Activated CD8-positive, alpha-beta memory T cell treated with anti-CD3 and anti-CD28 coated beads, Interleukin-2, amount 50 U/mL, for 1 hour (primary cell): ENCODE data around the gene SETBP1.

ENCODE experiments used
- DNase-seq: peaks from one replicate; pipeline ENCODE4 v3.0.0-alpha.2; 2020; ENCODE audit errors: extremely low read depth

SETBP1 gene

DNA sequence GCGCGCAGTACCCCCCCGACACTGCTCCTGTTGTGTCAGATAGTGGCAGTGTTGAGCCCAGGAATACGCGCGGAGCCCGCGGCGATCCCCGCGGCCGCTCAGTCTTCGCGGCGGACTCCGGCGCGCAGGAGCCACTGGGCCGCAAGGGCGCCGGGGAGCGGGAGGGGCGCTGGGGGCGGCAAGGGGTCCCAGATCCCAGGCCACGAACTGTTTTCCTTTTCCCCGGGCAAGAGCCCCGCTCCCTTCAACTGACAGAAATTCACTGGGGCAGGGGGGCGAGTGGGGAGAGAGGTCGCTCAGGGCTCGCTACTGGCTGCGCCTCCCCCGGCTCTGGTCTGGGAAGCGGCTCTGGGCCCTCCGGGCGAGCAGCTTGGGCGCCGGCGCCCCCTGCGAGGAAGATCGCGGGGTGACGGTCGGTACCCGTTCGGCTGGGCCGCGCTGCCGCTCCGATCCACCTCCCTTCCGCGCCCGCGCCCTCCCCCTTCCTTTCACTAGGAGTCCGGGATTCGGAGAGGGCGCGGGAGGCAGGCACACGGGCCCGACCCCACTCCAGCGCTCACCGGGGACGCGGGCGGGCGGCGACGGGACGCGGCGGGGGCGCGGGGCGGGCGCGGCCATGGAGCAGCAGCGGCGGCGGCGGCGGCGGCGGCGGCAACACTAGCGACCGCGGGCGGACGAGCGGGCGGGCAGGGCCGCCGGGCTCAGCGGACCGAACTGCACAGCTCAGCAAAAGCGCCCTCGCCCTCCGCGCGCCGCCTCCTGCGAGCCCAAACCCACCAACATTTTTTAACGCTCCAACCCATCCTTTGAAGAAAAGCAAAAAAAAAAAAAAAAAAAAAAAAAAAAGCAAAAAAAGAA is 1.4 kb upstream of the SETBP1 start:
- DNase-seq, result no peak

DNA sequence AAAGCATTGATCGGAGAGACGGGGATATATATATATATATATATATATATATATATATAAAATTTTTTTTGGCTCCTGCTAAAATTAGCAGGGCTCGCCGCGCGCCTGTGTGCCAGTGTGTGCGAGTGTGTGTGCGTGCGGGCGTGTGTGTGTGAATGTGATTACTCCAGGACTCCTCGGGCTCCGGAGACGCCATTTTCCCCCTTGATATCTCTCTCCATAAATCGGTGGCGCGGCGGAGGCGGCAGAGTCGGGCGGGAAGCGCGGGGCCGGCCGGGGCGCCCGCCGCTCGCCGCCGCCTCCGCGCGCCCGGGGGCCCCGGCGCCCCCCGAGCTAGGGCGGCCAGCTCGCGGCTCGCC is 795 bp upstream of the SETBP1 start:
- no peak for DNase-seq

DNA sequence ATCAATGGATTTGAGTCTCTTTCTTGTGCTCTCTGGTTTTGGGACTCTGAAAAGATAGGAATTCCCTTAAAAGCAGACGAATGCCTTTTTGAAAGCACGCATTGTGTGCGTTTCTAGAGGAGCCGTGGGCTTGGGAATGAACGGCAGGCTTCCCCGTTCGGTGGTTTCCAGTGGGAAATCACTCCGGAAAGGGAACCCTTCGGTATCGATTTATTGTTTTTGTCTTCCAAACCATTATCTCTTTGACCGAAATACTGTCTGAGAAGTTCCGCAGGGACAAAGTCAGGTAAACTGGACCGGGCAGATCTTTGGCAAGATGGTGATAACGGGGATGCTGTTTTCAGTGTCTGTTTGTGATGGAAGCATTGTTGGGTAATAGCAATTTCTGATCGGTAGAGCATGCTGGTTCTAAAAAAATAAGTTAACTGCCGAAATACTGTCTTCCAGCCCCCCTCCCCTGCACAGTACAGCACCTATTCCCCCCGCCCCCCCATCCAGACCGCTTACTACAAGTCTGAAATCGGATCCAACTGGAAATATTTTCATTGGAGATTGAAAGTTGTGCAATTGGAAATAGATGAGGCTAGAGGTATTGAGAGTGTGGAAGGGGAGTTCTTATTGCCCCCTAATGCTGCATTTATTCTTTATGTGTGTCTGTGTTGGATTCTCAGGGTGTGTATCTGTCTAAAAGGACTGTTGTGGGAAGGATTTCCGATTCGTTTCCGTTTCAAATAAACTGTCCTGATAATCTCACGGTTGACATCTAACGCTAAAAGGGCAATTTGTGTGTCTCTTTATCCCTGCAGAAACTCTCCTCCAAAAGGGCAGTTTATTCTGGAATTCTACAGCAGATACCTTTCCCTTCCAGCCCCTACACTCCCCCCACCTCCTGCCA is 635 bp downstream of the SETBP1 start:
- no peak for DNase-seq

DNA sequence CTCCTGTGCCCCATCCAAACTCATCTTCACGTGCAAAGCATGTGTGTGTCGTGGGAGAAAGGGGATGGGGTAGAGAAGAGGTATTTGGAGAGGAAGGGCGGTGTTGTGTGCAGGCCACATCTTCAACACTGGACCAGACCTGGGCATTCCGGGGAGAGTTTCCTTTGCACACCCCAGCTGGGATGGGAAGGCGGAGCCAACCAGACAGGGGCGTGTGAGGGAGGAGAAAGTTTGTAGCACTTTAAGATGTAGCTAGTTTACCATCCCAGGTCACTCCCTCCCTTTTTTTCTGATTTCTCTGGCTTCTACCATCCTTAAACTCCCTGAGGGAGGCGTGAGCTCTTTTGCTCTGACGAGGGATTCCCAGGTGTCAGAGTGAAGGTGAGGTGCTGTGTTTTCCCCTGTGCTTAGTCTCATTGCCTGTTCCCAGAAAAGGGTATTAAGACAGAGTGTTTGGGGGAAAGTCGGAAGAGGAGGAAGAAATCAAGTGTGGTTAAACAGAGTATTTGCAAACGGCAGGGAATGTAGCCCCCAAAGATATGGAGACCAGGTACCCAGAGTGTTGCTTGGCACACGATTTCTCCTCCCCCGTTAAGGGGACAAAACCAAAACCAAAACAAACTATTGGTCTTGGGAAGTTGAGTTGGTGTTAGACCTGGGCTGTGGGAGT is 1.6 kb downstream of the SETBP1 start:
- no peak for DNase-seq

DNA sequence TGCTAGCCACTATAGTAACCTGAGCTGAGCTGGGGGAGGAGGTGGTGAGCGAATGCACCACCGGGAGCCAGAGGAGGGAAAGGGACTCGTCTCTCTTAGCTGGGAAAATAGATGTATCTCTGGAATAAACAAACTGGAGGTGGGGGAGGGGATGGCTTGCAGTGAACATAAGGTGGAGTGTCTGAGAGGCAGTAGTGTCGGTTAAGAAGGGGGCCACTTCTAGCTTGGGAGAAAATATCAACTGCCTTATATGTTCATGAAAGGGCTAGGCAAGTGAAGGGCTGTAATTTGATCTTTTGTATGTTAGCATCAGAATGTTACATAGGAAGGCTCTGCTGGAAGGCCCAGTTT is 2.2 kb downstream of the SETBP1 start:
- DNase-seq, result no peak

DNA sequence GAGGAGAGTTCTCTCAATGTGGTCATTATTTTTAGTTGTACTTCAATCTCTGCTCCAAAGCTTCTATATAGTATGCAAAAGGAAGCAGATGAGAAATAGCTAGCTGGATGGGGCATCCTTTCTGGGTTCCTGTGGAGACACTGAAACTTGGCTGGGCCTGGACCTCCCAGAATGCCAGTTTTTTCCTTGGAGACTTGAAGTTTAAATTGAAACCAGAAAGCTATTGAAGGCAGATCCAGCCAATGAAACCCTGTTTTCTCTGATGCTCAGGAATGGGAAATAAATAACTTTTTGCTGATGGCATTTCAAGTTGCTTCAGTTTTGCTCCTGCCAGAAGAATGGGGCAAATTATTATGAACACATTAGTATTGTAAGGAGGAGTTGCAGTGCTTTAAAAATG is 2.9 kb downstream of the SETBP1 start:
- no peak for DNase-seq

DNA sequence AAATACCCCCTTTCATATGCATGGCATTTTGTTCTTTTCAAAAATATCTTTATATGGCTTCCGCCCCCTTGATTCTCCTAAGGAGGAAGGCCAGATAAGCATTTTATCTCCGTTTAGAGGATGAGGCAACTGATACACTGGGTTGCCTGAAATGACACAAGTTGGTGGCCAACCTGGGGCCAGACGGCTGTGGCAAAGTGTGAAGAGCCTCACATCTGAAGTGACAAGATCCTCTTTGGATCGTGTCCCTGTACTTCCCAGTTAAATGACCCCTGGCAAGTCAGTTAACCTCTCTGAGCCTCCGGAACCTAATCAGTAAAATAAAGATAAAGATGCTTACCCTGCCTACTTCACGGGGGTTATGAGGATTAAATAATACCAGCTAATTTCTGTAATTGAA is 4.6 kb downstream of the SETBP1 start:
- DNase-seq, result no peak

DNA sequence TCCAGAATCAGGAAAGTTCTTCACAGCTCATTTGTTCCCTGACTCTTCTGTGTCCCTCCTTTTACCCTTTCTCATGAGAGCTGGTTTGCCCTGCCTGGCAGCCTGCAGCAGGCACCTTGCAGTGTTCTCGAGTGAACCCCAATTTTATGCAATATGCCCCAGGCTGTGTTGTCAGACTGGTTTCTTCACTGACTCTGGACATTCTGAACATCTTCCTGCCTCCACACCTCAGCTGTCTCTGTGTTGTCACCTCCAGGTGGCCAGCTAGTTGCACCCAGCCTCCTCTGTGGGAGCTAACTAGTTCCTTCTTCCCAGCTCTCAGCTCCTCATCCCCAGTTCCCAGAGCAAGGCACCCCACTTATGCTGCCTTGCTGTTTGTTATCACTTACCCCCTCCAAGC is 5.5 kb downstream of the SETBP1 start:
- DNase-seq, result no peak

DNA sequence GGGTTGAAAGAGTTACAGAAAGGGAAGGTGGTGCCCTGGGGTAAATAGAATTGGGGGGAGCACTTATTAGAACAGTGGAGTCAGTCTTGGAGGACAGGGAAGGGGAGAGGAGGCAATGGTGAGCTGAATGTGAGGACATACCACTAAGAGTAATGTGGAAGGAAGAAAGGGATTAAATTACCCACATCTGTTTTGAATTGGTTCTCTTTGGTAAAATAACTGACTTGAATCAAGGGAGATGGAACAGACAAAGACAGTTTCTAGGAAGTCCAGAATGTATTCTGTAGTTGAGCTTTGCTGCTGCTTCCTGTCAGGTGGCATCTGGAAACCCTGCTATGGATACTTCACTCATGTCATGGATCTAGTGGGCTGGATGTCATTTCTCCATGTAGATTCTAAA is 6.7 kb downstream of the SETBP1 start:
- DNase-seq, result no peak

DNA sequence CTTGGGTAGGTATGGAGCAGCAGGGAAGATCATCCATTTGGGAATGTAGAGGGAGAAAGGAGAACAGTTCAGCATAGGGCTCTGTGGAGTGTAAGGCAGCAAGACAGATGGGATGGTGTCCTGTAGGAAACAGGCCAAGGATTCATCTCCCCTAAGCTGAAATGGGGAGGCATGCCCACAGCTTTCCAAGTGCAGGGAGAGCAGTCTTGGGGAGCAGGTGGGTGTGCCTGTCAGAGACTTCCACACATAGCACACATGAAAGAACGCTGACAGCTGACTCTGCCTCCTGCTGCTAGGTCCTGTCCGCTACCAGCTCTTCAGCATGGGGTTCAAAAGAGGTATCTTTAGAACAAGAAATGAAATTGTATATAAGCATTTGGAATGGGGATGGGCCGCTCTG is 9.0 kb downstream of the SETBP1 start:
- DNase-seq, result no peak

DNA sequence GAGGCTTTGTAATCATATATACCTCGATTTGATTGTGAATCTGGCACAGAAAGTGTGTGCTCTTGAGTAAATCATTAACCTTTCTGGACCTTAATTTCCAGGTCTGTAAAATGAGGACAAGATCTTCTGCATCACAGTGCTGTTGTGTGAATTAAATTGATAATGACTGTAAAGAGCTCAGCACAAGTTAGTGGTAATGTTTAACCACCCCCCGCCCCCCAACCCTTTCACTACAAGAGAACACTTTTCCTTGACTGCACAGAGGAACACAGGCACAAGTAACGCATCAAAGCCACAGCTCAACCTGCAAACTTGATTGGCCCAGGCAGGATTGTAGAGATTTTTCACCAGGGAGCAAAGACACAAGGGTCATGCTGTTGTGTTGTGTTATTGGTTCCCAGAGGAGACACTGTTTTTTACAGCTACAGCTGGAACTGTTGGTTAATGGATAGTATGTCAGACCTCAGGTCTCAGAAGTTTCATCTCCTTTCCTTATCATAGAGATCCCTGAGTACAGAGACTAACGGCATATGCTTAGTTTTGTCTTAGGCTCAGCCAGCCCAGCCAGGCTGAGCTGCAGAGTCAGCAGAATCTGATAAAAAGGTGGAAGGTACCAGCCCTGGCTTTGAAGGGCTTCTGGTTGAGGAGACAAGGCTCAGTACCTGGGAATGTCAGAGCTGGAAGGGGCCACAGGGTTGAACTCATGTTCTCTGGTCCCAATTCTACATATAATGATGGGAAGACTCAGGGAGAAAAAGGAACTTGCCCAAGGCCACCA is 10.6 kb downstream of the SETBP1 start:
- no peak for DNase-seq

DNA sequence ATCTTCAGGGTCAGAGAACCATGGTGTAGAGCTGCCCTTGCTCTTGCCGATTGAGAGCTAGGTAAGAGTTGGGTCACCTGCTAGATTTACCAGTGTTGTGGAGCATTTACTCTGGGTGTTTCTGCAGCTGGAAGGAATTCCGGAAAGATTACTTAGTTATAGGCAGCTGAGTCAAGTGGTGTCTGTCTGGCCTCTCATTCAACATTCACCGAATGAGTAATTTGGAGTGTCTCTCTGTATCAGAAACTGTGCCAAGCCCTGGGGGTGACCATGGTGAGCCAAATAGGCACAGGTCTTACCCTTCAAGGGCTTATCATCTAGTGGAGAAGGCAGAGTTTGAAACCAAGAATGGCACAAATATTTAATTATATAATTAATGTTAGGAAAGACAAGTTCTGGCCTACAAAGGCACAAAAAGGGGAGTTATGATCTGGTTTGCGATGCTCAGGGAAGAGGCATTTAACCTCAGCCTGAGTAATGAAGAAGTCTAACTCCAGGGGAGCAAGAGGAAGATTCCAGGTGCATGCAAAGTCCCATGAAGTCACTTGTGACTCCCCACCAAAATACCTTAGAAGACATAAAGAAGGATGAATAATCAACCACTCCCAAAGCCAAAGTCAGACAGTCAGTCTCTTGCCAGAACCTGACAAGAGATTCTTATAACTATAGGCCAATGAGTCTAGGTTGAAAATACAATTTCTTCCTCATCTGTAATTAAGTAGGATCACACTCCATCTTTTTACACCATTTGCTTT is 12.5 kb downstream of the SETBP1 start:
- DNase-seq, result no peak

DNA sequence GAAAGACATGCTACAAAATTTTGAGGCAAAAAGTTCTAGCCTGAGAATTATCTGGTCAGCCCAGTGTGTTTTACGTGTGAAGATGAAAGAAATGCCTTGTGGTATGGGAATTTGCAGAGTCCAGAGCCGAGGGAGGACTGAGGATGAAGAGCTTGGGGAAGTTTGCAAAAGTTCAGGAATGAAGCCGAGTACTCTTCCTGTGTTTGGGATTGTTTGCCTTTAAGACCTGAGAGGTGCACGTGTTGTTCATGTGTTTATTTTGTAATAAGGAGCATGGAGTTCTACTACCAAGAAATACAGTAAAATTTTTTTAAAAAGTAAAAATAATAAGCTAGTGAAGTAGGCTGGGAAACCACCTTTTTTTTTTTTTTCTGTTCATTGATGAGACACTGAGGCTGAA is 14.8 kb downstream of the SETBP1 start:
- no peak for DNase-seq

DNA sequence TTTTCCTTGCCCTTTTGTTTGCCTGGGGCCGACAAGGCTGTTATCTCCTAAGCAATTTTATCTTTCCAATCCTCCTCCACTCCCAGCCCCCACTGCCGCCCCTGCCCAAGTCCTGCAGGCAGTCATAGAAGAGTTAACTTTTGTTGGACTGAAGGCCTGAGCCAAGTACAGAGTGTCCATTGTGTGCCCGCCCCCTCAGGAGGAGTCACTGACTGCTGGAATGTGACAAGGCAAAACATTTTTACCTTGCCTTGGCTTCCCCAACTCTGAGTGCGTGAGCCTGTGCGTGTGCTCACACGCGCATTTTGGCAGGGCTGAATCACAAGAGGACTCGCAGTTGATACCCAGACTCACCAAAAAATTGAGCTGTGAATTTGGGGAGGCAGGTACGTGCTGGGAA is 16.2 kb downstream of the SETBP1 start:
- DNase-seq, result no peak

DNA sequence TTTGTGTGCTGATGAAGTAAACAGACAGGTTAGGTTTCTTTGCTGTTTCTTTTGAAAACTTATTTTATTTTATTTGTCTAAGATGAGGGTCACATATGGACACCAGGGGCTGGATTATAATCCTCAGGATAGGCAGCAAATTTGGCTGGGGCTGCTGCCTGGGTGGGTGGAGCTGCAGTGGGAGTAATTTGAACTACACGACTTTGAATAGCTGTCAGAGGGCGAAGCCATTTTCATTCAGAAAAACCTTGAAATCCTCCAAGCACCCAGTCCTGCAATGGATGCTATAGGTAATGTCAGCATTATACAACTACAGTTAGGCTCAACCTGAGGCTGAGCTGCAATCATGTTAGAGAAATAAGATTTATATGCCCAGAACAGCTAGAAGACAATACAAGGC is 16.6 kb downstream of the SETBP1 start:
- DNase-seq, result no peak

DNA sequence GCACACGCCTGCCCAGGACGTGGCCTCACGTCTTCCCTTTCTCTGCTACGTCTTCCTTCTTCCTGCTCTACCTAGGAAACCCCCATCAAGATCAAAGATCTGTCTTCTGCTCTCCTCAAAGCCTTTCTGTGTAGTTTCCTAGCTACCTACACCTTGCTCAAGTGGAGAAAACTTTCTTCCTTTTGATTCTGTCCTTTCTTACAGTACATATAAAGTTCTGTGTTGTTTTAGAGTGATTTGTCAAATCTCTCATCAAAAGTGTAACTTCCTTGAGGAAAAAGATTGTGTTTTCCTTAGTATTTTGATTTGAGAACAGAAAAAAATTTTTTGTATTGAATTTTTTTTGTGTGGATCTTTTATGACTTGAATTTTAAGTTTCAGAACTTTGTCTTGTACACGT is 17.8 kb downstream of the SETBP1 start:
- no peak for DNase-seq

DNA sequence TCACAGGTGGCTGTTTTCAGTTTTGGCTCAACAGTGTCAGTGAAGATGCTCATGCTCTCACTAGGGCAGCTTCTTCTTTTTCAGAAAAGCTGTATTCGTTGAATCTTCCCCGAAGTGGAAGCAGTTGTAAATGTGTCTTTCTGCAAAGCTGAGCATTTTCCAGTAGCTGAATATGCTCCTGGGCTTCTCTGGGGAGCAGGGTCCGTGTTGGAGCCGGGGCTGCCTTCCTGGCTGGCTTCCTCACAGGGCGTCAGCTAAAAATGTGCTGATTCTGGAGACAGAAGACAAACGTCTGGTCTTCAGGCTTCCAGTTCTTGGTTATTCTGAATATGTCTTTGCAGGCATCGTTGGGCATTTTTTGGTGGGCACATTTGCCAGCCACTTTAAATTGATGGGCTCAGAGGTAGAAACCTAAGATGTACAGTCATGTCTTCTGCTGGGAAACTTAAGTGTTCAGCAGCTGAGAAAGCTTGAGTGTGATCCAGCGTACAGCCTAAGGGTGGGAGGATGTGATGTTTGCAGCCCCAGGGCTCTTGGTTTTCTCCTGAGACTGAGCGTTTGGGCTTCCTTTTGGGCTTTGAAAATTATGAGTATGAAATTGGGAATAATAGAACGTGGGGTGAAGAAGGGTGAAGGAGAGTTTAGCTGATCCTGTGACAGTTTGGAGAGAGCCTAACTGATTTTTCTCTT is 19.0 kb downstream of the SETBP1 start:
- DNase-seq, result no peak

DNA sequence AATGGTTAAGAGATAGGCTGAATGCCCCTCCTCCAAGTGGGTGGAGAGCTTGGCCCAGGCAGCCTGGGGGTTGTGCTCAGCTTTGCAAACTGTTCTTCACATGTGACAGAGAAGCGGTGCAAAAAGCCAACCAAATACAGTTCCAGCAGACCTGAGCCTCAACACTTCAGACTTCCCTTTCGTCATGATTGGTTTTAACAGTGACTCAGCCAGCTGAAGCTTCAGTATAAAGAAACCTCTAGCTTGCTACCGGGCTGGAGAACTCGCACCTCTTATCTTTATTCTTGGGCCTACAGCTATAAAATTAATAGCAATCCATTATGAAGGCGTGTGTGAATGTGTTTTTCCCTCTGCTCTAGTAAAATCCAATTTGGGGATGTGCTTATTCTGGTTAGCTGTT is 20.0 kb downstream of the SETBP1 start:
- no peak for DNase-seq

DNA sequence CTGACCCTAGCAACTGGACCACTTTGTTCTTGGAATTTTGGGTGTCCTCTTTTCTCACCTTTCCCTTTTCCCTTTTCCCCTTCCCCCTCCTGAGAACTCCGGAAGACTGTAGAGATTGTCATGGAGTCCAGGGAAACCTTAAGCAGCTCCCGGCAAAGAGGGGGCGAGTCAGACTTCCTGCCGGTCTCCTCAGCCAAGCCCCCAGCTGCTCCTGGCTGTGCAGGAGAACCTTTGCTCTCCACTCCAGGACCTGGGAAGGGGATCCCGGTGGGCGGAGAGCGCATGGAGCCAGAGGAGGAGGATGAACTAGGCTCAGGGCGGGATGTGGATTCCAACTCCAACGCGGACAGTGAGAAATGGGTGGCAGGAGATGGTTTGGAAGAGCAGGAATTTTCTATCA is 20.5 kb downstream of the SETBP1 start:
- no peak for DNase-seq

DNA sequence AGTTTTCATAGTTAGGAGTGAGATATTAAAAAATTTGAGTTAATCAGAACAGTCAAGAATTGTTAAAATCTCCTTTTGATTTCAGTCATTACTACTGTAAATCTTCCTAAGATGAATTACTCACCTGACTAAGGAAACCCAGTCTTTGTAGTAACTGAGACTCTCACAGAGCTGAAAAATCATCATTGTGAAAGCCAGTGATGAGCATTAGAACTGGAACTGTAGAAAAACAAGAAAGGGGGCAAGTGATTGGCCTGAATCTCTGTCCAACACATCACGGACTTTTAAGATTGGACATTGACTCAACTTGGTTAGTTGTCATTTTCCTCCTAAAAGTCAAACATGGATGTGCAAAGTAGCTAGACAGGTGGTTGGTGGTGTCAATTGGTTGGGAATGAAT is 21.9 kb downstream of the SETBP1 start:
- DNase-seq, result no peak
